ENCODE data around the gene LRRC10. TPM values are rescaled to one million over a fixed set of nuclear protein-coding genes. Genes with fewer than 3 reads are reported as not detected.
"Not testable (repeated sequence)": the region's sequence is repeated elsewhere in the genome, so short reads cannot be mapped to it uniquely, and the experiment has no call there.

The LRRC10 gene
- total RNA-seq, 1 donor from 2014 or later = not detected

- intact Hi-C loops (cut with micrococcal nuclease) = no loop called here
Observed at GRCh38 chr12:69619050-69619449, 8.3 kb upstream of the LRRC10 start.

DNA sequence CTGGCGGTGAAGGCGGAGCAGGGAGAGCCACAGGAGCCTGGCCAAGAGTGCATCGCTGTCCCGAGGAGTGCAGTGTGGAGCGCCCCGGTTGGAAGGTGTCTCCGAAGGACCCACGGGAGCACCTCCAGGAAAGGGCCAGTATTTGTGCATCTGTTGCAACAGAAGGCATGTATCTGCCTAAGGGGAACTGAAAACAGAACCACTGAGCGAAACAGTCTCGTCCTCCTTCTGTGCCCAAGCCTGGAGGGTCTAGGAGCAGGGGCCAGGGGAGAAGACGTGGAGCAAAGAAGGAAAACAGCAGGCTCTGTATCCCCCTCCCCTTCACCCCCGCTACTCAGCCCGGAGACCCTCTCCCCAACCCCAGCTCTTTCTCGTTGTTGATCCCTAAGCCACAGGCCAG is 5.3 kb upstream of the LRRC10 start:
- intact Hi-C loops (cut with micrococcal nuclease) = no loop called here

- intact Hi-C loops (cut with micrococcal nuclease) = no loop called here
Observed at GRCh38 chr12:69613351-69613750, 2.6 kb upstream of the LRRC10 start.

GRCh38 chr12:69610126-69610525 is 581 bp downstream of the LRRC10 start:
- intact Hi-C loops (cut with micrococcal nuclease) = no loop called here

DNA sequence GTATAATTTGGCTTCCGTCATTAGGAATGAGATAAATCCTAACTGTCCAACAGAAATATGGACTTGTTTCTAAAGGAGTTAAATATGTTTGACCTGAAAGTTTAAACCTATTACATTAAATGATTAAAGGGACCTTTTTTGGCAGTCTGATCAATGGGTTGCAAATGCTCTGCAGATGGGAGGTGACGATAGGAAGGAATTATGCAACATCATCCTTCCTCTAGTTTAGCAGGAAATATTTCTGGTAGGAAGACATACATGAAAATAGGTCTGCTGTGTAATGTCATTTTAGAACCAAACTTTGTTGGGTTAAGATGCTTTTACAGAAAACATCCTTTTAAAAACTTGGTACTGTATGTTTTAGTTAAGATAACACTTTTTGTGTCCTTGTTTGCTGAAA is 2.6 kb downstream of the LRRC10 start:
- intact Hi-C loops (cut with micrococcal nuclease) = no loop called here

DNA sequence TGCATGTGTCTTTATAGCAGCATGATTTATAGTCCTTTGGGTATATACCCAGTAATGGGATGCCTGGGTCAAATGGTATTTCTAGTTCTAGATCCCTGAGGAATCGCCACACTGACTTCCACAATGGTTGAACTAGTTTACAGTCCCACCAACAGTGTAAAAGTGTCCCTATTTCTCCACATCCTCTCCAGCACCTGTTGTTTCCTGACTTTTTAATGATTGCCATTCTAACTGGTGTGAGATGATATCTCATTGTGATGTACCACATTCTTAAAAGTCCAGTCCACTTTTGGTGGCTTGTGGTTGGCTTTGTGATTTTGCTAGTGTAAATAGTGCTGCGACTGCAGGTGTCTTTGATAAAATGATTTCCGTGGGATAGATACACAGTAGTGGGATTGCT is 6.4 kb downstream of the LRRC10 start:
- intact Hi-C loops (cut with micrococcal nuclease) = not testable (repeated sequence)

DNA sequence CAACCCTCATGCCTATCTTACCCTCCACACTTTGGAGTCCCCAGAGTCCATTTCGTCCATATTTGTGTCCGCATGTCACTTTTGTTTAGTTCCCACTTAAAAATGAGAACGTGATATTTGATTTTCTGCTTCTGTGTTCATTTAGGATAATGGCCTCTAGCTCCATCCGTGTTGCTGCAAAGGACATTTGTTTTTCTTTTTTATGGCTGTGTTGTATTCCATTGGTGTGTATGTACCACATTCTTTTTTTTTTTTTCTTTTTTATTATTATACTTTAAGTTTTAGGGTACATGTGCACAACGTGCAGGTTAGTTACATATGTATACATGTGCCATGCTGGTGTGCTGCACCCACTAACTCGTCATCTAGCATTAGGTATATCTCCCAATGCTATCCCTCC is 7.2 kb downstream of the LRRC10 start:
- intact Hi-C loops (cut with micrococcal nuclease) = not testable (repeated sequence)

GRCh38 chr12:69602954-69603353 is 7.8 kb downstream of the LRRC10 start:
- intact Hi-C loops (cut with micrococcal nuclease) = no loop called here

DNA sequence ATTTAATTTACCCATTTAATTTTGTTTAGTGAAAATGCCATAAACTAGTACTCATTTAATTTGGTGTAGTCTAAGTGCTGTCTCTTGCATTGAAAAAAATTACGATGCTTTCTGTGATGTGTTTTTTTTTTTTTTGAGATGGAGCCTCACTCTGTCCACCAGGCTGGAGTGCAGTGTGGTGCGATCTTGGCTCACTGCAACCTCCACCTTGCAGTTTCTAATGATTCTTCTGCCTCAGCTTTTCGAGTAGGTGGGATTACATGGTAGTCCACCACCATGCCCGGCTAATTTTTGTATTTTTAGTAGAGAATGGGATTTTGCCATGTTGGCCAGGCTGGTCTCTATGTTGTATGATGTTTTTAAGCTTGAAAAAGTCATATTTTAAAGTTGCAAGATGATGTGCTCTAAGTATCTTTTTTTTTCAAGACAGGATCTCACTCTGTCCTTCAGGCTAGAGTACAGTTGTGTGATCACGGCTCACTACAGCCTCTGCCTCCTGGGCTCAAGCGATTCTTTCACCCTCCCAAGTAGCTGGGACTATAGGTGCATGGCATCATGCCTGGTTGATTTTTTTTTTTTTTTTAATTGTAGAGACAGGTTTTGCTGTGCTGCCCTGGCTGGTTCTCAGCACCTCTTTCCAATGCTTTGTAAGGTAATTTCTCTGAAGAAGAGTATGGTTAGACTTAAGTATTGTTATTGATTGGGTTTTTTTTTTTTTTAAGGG is 8.6 kb downstream of the LRRC10 start:
- intact Hi-C loops (cut with micrococcal nuclease) = no loop called here

DNA sequence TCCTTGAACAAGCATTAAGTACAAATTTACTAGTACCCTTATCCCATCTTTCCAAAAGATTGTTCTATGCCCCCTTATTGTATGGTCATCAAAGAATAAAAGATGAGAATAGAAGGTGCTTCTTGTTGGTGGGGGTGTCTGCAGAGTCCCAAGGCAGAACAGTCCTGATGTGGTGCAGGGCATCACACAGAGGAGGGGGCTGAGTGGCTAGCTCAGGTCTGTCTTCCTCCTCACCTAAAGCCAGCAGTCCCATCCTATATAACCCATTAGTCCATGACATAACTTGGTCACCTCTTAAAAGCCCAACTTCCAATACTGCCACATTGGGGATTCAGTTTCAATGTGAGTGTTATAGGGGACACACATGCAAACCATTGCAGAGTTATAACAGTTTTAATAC is 9.9 kb downstream of the LRRC10 start:
- intact Hi-C loops (cut with micrococcal nuclease) = no loop called here

- intact Hi-C loops (cut with micrococcal nuclease) = no loop called here
Observed at GRCh38 chr12:69598174-69598753, 12.4 kb downstream of the LRRC10 start.

- intact Hi-C loops (cut with micrococcal nuclease) = no loop called here
Observed at GRCh38 chr12:69595689-69596088, 15.0 kb downstream of the LRRC10 start.

- intact Hi-C loops (cut with micrococcal nuclease) = loop anchor here (5.0 to 10.0 kb wide), 4 partner anchors 754 to 2002 kb away; partner anchors contain the start of genes NUP107 and SLC35E3
Observed at GRCh38 chr12:69589082-69589481, 21.6 kb downstream of the LRRC10 start.

GRCh38 chr12:69588527-69588926 is 22.2 kb downstream of the LRRC10 start:
- intact Hi-C loops (cut with micrococcal nuclease) = loop anchor here (5.0 to 10.0 kb wide), 4 partner anchors 754 to 2001 kb away; partner anchors contain the start of genes NUP107 and SLC35E3

GRCh38 chr12:69585189-69586062 is 25.3 kb downstream of the LRRC10 start, which contains the start of gene CCT2:
CCT2 (plus strand) TSS chr12:69585459; CDS start chr12:69585522, 63 bp downstream.
- intact Hi-C loops (cut with micrococcal nuclease) = loop anchor here (1.0 to 10.0 kb wide), 15 partner anchors 14 to 1998 kb away; partner anchors contain the start of genes CPM, CPSF6, FRS2 and KCNMB4

GRCh38 chr12:69583203-69583602 is 27.5 kb downstream of the LRRC10 start:
- intact Hi-C loops (cut with micrococcal nuclease) = loop anchor here (10.0 kb wide), 2 partner anchors 748 to 898 kb away; partner anchors contain the start of gene NUP107

- intact Hi-C loops (cut with micrococcal nuclease) = loop anchor here (10.0 kb wide), 2 partner anchors 745 to 895 kb away; partner anchors contain the start of gene NUP107
Observed at GRCh38 chr12:69580074-69580473, 30.6 kb downstream of the LRRC10 start.

DNA sequence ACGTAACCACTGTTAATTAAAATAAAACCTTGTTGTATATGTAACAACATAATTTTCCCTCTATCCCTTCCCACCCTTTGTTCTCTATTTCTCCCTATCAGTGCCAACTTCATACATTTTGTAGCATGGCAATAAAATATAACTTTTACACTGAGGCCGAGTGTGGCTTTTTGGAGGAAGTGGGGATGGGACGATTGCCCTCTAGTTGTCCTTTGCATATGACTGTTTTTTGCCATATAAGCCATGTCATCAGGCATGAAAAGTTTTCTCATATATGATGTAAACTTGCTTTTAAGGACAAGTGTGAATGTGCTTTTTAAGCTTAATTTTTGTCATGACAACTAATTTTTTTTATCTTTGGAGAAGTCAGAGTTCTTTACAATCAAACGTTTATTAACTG is 31.7 kb downstream of the LRRC10 start:
- intact Hi-C loops (cut with micrococcal nuclease) = no loop called here

DNA sequence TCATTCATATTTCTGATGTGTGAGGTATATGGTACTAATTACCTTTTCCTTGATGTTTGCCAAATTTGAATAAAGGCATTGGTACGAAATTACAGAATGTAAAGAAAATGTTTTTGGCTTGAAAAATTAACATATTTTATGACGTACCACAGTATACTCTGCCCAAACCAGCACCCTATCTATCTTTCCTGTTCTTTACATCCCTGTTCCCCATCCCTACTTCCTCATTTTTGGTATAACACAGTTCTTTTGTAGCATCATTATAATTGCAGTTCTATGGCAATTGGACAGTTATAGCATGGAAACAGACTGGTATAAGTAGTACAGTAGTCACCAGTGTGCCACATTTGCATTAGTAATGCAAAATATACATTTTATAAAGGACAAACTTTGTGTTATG is 32.4 kb downstream of the LRRC10 start:
- intact Hi-C loops (cut with micrococcal nuclease) = no loop called here

DNA sequence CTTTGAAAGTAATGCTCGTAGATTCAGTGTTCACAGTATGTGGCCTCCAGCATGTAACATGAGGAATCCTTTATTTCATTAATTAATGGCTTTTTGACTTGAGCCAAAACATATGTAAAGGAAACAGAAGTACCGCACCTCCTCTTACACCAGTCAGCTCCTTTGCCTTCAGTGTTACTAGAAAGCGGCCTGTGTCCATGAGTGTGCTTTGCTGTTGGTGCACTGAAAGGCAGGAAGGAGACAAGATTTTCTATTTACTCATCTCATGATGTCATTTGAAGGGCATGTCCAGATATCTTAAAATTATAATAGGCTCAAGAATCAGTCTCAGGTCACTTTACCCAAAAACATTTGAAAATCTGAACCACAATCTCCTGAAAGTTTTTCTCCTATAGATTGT is 35.4 kb downstream of the LRRC10 start:
- intact Hi-C loops (cut with micrococcal nuclease) = no loop called here

All from T-helper 1 cell treated with Interleukin-12 subunit alpha and Interleukin-12 subunit beta and Interleukin-4 antibody, amounts not matched to agents 30 ng/mL and 1 ng/mL, for 36 hours (primary cell).